SK-N-SH (cell line): Measurements from ENCODE around the gene CUL1. TPM values are rescaled to one million over a fixed set of nuclear protein-coding genes. Genes with fewer than 3 reads are reported as not detected.

Experiments used
- CTCF ChIA-PET: fragments of 300-600, 350-600 bp; formaldehyde crosslinking; extraction: SDS; loops from one replicate; lab custom pipeline; 2021; lab: Yijun Ruan, JAX
- POLR2A ChIA-PET: fragments of 350-600 bp; sonication (Branson Sonifier 250); formaldehyde crosslinking; extraction: SDS; loops from one replicate; lab custom pipeline; 2020; ENCODE audit warnings: antibody characterized with exemption, inconsistent platforms; lab: Yijun Ruan, JAX
- DNase-seq: peaks from one replicate; pipeline ENCODE4 v3.0.0; 2012
- H2AFZ ChIP-seq: fragments of 200-600 bp; sonication (generic); 2 replicates; pipeline ENCODE4 v1.8.1; 2016; ENCODE audit warnings: antibody characterized with exemption, mild to moderate bottlenecking, low read depth
- H3F3A ChIP-seq: fragments of 200-600 bp; sonication (generic); replicated peaks from 2 replicates; pipeline ENCODE3; 2016; ENCODE audit warnings: antibody characterized with exemption, mild to moderate bottlenecking; ENCODE audit not compliant: insufficient read depth
- H3K27ac ChIP-seq, 2 experiments: fragments of 200-500 bp in 1 of 2; fragments of 200-600 bp in 1 of 2; sonication (Bioruptor generic) in 1 of 2; sonication (generic), shearing (Covaris generic) in 1 of 2; 2 replicates each; pipeline versions ENCODE4 v1.5.1 to v1.6.1; 2014 to 2016; ENCODE audit warnings: low read depth in 2 of 2, inconsistent platforms in 1 of 2, low read length in 1 of 2, mild to moderate bottlenecking in 1 of 2, mixed read lengths in 1 of 2
- H3K27me3 ChIP-seq: fragments of 200-600 bp; sonication (generic), shearing (Covaris generic); 2 replicates; pipeline ENCODE4 v1.6.1; 2016; ENCODE audit warnings: mixed run types; ENCODE audit not compliant: insufficient read depth
- H3K36me3 ChIP-seq, 2 experiments: fragments of 200-500 bp in 1 of 2; fragments of 200-600 bp in 1 of 2; sonication (Bioruptor generic) in 1 of 2; sonication (generic) in 1 of 2; replicated peaks in 1 of 2; 2 replicates each; pipeline versions ENCODE3 to v1.5.1; 2014 to 2016; ENCODE audit warnings: low read length in 1 of 2, mild to moderate bottlenecking in 1 of 2; ENCODE audit not compliant: insufficient read depth in 2 of 2, control insufficient read depth in 1 of 2
- H3K4me1 ChIP-seq, 2 experiments: fragments of 200-500 bp in 1 of 2; fragments of 200-600 bp in 1 of 2; sonication (Bioruptor generic) in 1 of 2; sonication (generic), shearing (Covaris generic) in 1 of 2; 2 replicates each; pipeline versions ENCODE4 v1.5.1 to v1.6.1; 2014 to 2016; ENCODE audit warnings: low read depth in 1 of 2, low read length in 1 of 2, mixed run types in 1 of 2; ENCODE audit not compliant: insufficient read depth in 2 of 2, control insufficient read depth in 1 of 2
- H3K4me2 ChIP-seq: fragments of 200-600 bp; sonication (generic), shearing (Covaris generic); 2 replicates; pipeline ENCODE4 v1.6.1; 2017; ENCODE audit warnings: mixed run types
- H3K4me3 ChIP-seq, 2 experiments: fragments of 200-500 bp in 1 of 2; fragments of 200-600 bp in 1 of 2; sonication (Bioruptor generic) in 1 of 2; sonication (generic), shearing (Covaris generic) in 1 of 2; 2 replicates each; pipeline versions ENCODE4 v1.5.1 to v1.8.1; 2014 to 2016; ENCODE audit warnings: low read depth in 2 of 2, inconsistent platforms in 1 of 2, low read length in 1 of 2, mild to moderate bottlenecking in 1 of 2, mixed read lengths in 1 of 2, moderate library complexity in 1 of 2
- H3K79me2 ChIP-seq: fragments of 200-600 bp; sonication (generic); 2 replicates; pipeline ENCODE4 v1.8.1; 2017; ENCODE audit warnings: mild to moderate bottlenecking; ENCODE audit not compliant: insufficient read depth
- H3K9ac ChIP-seq: fragments of 200-600 bp; sonication (generic); 2 replicates; pipeline ENCODE4 v1.6.1; 2017; ENCODE audit warnings: mixed run types
- H3K9me2 ChIP-seq: fragments of 200-600 bp; sonication (generic); 2 replicates; pipeline ENCODE4 v1.6.1; 2017; ENCODE audit warnings: mixed run types
- H3K9me3 ChIP-seq: fragments of 200-600 bp; sonication (generic); 2 replicates; pipeline ENCODE4 v1.6.1; 2017; ENCODE audit warnings: mixed run types, mild to moderate bottlenecking, moderate library complexity
- H4K20me1 ChIP-seq: fragments of 200-600 bp; sonication (generic); 2 replicates; pipeline ENCODE4 v1.6.1; 2017; ENCODE audit warnings: mild to moderate bottlenecking, mixed run types; ENCODE audit not compliant: insufficient read depth
- EP300 ChIP-seq, 2 experiments: IDR thresholded peaks; 2 replicates each; pipeline versions ENCODE4 v1.4.0 to v1.6.1; 2012; ENCODE audit warnings: borderline replicate concordance in 1 of 2, low read depth in 1 of 2, low read length in 1 of 2
- FOXM1 ChIP-seq: IDR thresholded peaks from 2 replicates; pipeline ENCODE4 v1.4.0; 2012; ENCODE audit warnings: low read depth, mild to moderate bottlenecking
- GABPA ChIP-seq: IDR thresholded peaks from 2 replicates; pipeline ENCODE4 v1.4.0; 2012; ENCODE audit warnings: low read depth, mild to moderate bottlenecking
- JUND ChIP-seq: IDR thresholded peaks from 2 replicates; pipeline ENCODE4 v1.4.0; 2012
- MAX ChIP-seq: IDR thresholded peaks from 2 replicates; pipeline ENCODE4 v1.4.0; 2012; ENCODE audit warnings: low read depth
- NRF1 ChIP-seq: IDR thresholded peaks from 2 replicates; pipeline ENCODE4 v1.6.1; 2012; ENCODE audit warnings: low read depth, mild to moderate bottlenecking, low read length
- POLR2AphosphoS5 ChIP-seq: IDR thresholded peaks from 2 replicates; pipeline ENCODE4 v1.6.1; 2012; ENCODE audit warnings: low read depth, low read length
- RAD21 ChIP-seq: IDR thresholded peaks from 2 replicates; pipeline ENCODE4 v1.6.1; 2012; ENCODE audit warnings: mild to moderate bottlenecking, low read length
- REST ChIP-seq: IDR thresholded peaks from 2 replicates; pipeline ENCODE4 v1.6.1; 2012; ENCODE audit warnings: mild to moderate bottlenecking, low read depth, low read length, moderate library complexity
- RFX5 ChIP-seq: IDR thresholded peaks from 2 replicates; pipeline ENCODE4 v1.6.1; 2012; ENCODE audit warnings: mild to moderate bottlenecking, improper control_type of control experiment, low read length
- SMC3 ChIP-seq: IDR thresholded peaks from 2 replicates; pipeline ENCODE4 v1.6.1; 2012; ENCODE audit warnings: low read depth, low read length, improper control_type of control experiment
- TAF1 ChIP-seq: IDR thresholded peaks from 2 replicates; pipeline ENCODE4 v1.6.1; 2012; ENCODE audit warnings: low read depth, mild to moderate bottlenecking, low read length, moderate library complexity, borderline replicate concordance
- USF2 ChIP-seq: fragments of 150-350 bp; IDR thresholded peaks from 2 replicates; pipeline ENCODE4 v1.6.1; 2017; ENCODE audit warnings: antibody characterized with exemption, low read length, low read depth, borderline replicate concordance
- YY1 ChIP-seq: IDR thresholded peaks from 2 replicates; pipeline ENCODE4 v1.4.0; 2012; ENCODE audit warnings: low read depth, mild to moderate bottlenecking
- WGBS: methylation state at CpG from one replicate; pipeline ENCODE4 v1.1.6; 2017; ENCODE audit warnings: low lambda C conversion rate; 5-methylcytosine and 5-hydroxymethylcytosine counted together
- polyA plus RNA-seq, 3 experiments: library from polyadenylated mRNA; depleted of rRNA; stranded (reverse); fragments of >200 nt; gene quantifications; 2 replicates each; pipeline ENCODE4 v1.2.3, GENCODE V29; 2012

Gene CUL1
- polyA plus RNA-seq, 1 of the 3 experiments (the other 2 are of a cell fraction): 45.2 TPM

GRCh38 chr7:148694631-148695030, 4.1 kb upstream of the CUL1 start (continued):
- TF ChIP-seq REST: no peak
- no peak for TF ChIP-seq YY1
- TF ChIP-seq, all 33 proteins: peak for 0

GRCh38 chr7:148695953-148696352, 2.8 kb upstream of the CUL1 start:
- no peak overlapping the region for H3K4me3 ChIP-seq

GRCh38 chr7:148696787-148697186, 1.9 kb upstream of the CUL1 start:
- Histone ChIP-seq H3K36me3 (no peaks in the 10 kb centered on the region), H3K9ac (no peak overlapping the region), H3K4me2 (no peak overlapping the region), H3K27ac (no peak overlapping the region), H3K9me3 (no peaks in the 10 kb centered on the region), H3K27me3 (no peaks in the 10 kb centered on the region), H3K9me2 (no peaks in the 10 kb centered on the region), H3K79me2 (peaks cover 27% of the 10 kb centered on the region), H4K20me1 (peaks cover 22% of the 10 kb centered on the region), H2AFZ (no peak overlapping the region), H3K4me3 (no peak overlapping the region), H3F3A (peaks cover 13% of the 10 kb centered on the region), H3K4me1 (peaks cover 14 to 27% of the 10 kb centered on the region in 2 experiments)
- WGBS: 96% methylated on average over 5 of the region's 5 CpGs
- TF ChIP-seq TAF1: no peak
- no peak for TF ChIP-seq RFX5
- TF ChIP-seq REST: no peak
- no peak for TF ChIP-seq NRF1
- POLR2A ChIA-PET: no interaction called here
- CTCF ChIA-PET: no interaction called here
- no peak for DNase-seq

More at GRCh38 chr7:148695953-148696352, 2.8 kb upstream of the CUL1 start:
- Histone ChIP-seq H3K27me3 (no peaks in the 10 kb centered on the region), H3K27ac (no peak overlapping the region), H3K9me3 (no peaks in the 10 kb centered on the region), H3K36me3 (no peaks in the 10 kb centered on the region), H3K9me2 (no peaks in the 10 kb centered on the region), H3K4me1 (peaks cover 6 to 19% of the 10 kb centered on the region in 2 experiments; a peak in 3 of 4 replicates), H2AFZ (no peak overlapping the region), H3K4me2 (no peak overlapping the region), H3K79me2 (peaks cover 19% of the 10 kb centered on the region), H3K9ac (no peak overlapping the region), H3F3A (peaks cover 13% of the 10 kb centered on the region), H4K20me1 (peaks cover 13% of the 10 kb centered on the region)
- WGBS: 96% methylated on average over 3 of the region's 3 CpGs
- no peak for DNase-seq
- TF ChIP-seq RAD21 (no peak), MAX (no peak), USF2 (no peak), EP300 (IDR thresholded peaks at IDR 0.05; ENCODE audit: borderline replicate concordance in 1 of 2, low read depth in 1 of 2, low read length in 1 of 2) (no peak), FOXM1 (no peak), SMC3 (no peak), POLR2AphosphoS5 (no peak), GABPA (no peak), JUND (0 out of 2 replicates have a peak, but pooled peaks have one; percentile 9)
- ChIA-PET POLR2A (no interaction called here), CTCF (interaction anchor here (1.8 kb wide), 1 partner anchor 121 kb away, joined by 5 read pairs; no protein-coding TSS in a partner anchor)
